AG04450 (cell line): ENCODE results near the gene EFEMP1. TPM values are rescaled to one million over a fixed set of nuclear protein-coding genes. Genes with fewer than 3 reads are reported as not detected.

Experiments used
- CTCF ChIA-PET: fragments of 300-600, 350-600 bp; formaldehyde crosslinking; extraction: SDS; loops from one replicate; lab custom pipeline; 2022; ENCODE audit warnings: antibody characterized with exemption, inconsistent platforms; lab: Charles Lee
- POLR2A ChIA-PET: fragments of 350-600 bp; formaldehyde crosslinking; extraction: SDS; loops from one replicate; lab custom pipeline; 2021; ENCODE audit warnings: antibody characterized with exemption, inconsistent platforms; lab: Yijun Ruan, JAX
- DNase-seq: peaks from one replicate; pipeline ENCODE4 v3.0.0-alpha.2; 2011; ENCODE audit warnings: low read depth, low spot score
- H3K27ac ChIP-seq: one replicate; pipeline ENCODE4 v1.5.1; 2012; ENCODE audit warnings: low read depth, low read length, control low read depth
- H3K27me3 ChIP-seq: one replicate; pipeline ENCODE4 v1.6.0; 2012; ENCODE audit warnings: low read length; ENCODE audit not compliant: control insufficient read depth, insufficient read depth
- H3K4me3 ChIP-seq: 2 replicates; pipeline ENCODE4 v1.5.1; 2011; ENCODE audit warnings: mild to moderate bottlenecking, low read depth, low read length, control low read depth
- H3K9me3 ChIP-seq: 2 replicates; pipeline ENCODE4 v1.5.1; 2012; ENCODE audit warnings: low read length; ENCODE audit not compliant: control insufficient read depth, insufficient read depth
- polyA plus RNA-seq: library from polyadenylated mRNA; depleted of rRNA; stranded (reverse); fragments of >200 nt; gene quantifications from 2 replicates; pipeline ENCODE4 v1.2.3, GENCODE V29; 2011
- TF ChIP-seq, protein P1 (sequence below): IDR thresholded peaks from 2 replicates; pipeline ENCODE4 v1.5.1; 2011; ENCODE audit warnings: low read depth, low read length, control low read depth, inconsistent platforms

The EFEMP1 gene
- polyA plus RNA-seq, 1 experiment, result 423 TPM

DNA sequence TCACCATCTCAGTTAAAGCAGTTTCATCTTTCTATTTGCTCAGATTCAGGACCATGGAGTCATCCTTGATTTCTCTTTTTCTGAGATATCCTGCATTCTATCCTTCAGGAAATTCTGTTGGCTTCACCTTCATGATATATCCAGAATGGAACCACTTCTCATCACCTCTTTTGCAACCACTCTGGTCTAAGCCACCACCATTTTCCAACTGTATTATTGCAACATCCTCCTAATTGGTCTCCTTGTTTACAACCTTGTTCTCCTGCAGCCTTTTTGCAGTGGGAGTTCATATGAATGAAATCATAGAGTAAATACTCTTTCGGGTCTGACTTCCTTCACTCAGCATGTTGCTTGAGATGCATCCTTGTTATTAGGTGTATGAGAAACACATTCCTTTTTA lies 3.4 kb upstream of the EFEMP1 start:
- TF ChIP-seq, protein P1, sequence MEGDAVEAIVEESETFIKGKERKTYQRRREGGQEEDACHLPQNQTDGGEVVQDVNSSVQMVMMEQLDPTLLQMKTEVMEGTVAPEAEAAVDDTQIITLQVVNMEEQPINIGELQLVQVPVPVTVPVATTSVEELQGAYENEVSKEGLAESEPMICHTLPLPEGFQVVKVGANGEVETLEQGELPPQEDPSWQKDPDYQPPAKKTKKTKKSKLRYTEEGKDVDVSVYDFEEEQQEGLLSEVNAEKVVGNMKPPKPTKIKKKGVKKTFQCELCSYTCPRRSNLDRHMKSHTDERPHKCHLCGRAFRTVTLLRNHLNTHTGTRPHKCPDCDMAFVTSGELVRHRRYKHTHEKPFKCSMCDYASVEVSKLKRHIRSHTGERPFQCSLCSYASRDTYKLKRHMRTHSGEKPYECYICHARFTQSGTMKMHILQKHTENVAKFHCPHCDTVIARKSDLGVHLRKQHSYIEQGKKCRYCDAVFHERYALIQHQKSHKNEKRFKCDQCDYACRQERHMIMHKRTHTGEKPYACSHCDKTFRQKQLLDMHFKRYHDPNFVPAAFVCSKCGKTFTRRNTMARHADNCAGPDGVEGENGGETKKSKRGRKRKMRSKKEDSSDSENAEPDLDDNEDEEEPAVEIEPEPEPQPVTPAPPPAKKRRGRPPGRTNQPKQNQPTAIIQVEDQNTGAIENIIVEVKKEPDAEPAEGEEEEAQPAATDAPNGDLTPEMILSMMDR, result no peak
- Histone ChIP-seq H3K27me3 (no peaks in the 10 kb centered on the region), H3K9me3 (no peaks in the 10 kb centered on the region), H3K27ac (no peak overlapping the region), H3K4me3 (no peak overlapping the region)
- ChIA-PET CTCF (no interaction called here), POLR2A (no interaction called here)
- no peak for DNase-seq

DNA sequence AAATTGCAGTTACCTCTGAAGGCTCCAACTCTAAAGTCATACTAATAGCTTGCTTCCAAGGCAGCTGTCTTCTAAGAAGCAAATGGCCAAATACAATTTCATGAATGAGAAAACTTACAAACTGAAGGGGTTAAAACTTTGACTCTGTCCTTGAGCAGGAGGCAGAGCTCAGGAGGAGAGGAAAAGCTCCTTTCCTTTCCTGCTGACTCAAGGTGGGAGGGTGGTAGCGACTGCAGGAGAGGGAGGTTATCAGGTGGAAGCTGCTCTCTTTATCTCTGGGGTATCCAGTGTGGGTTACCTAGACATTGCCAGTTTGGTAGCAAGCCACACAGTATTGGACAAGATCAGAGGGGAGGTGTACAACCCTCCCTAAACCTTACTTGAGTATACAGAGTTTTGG lies 2.7 kb upstream of the EFEMP1 start:
- POLR2A ChIA-PET, result no interaction called here
- no peak for DNase-seq
- CTCF ChIA-PET, result interaction anchor here (1.1 to 1.2 kb wide), 3 partner anchors 31 to 208 kb away, joined by 3 to 6 read pairs (median 3); no protein-coding TSS in a partner anchor

DNA sequence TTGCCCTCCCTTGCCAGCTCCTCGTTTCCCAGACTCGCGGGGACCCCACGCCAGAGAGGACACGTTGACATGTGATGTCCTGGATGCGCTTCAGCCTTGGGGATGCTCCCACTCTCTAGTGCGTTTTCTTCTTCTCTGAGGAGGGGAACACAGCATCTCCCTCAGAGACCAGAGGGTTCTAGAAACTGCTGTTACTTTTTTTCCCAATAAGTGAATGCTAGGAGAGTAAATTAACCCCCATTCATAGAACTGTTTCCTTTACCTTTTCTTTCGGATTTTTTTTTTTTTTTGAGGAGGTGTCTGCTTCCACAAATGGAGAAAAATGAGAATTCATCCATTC lies 370 bp upstream of the EFEMP1 start:
- DNase-seq, result no peak
- ChIA-PET CTCF (interaction anchor here (0.7 to 1.2 kb wide), 3 partner anchors 37 to 155 kb away, joined by 3 to 4 read pairs (median 3); no protein-coding TSS in a partner anchor), POLR2A (interaction anchor here (0.7 to 1.1 kb wide), 3 partner anchors 24 to 81 kb away, joined by 3 to 4 read pairs (median 4); no protein-coding TSS in a partner anchor)
- Histone ChIP-seq H3K9me3 (no peaks in the 10 kb centered on the region), H3K4me3 (peak overlapping the region; percentile 86), H3K27me3 (no peaks in the 10 kb centered on the region), H3K27ac (no peak overlapping the region)
- TF ChIP-seq, protein P1, result no peak

More for the DNA sequence above, 2.7 kb upstream of the EFEMP1 start:
- Histone ChIP-seq H3K27me3 (no peaks in the 10 kb centered on the region), H3K9me3 (no peaks in the 10 kb centered on the region), H3K27ac (no peak overlapping the region), H3K4me3 (no peak overlapping the region)
- TF ChIP-seq, protein P1, result no peak

DNA sequence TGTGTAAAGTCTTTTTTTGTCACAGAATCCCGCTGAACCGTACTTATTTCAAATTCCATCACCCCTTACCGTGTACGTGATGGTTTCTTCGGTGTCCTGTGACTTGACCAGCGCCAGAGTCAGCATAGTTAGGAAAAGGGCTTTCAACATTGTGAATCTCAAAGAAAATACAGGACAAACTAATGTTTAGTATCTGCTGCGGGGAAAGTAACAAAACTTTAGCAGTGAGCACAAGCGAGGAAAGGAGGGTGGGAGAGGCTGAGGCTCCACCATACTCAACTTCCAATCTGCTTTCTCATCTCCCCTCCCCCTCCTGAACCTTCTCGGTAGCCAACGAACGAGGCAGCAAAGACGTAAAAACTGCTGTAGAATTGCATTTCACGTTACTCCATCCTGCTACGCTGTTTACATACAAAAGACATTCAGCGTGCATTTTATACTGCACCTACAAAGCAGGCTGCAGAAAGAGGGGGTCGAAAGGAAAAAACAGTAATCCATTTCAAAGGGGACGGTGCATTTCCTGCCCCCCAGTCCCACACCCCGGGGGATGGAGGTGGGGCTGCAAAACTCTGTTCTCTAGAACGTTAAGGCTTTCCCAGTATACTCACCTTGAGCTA lies 1.2 kb downstream of the EFEMP1 start:
- Histone ChIP-seq H3K4me3 (peak overlapping the region; percentile 86), H3K27me3 (no peaks in the 10 kb centered on the region), H3K27ac (no peak overlapping the region), H3K9me3 (no peaks in the 10 kb centered on the region)
- DNase-seq, result no peak
- ChIA-PET POLR2A (interaction anchor here (1.1 kb wide), 1 partner anchor 60 kb away, joined by 3 read pairs; no protein-coding TSS in a partner anchor), CTCF (interaction anchor here (0.8 to 1.2 kb wide), 4 partner anchors 10 to 151 kb away, joined by 3 to 7 read pairs (median 4); no protein-coding TSS in a partner anchor)
- TF ChIP-seq, protein P1, result no peak

DNA sequence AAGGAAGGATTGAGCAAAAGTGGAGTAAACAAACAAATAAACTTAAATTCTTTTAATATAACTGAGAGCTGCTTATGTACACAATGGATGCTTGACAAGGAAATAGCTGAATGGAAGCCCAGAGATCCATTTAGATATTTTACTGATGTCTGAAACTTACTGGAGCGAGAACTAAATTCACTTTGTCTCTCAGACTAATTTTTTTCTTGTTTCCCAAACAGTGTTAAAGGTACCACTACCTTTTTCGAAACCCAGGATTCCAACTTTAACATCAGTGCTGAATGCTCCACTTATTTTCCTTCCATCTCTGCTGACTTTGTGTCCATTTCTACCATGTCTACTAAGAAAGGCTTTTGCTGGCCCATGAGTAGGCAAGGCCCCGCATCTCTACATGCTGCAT lies 4.0 kb downstream of the EFEMP1 start:
- H3K4me3 ChIP-seq, result no peak overlapping the region
- TF ChIP-seq, protein P1, result no peak
- ChIA-PET POLR2A (no interaction called here), CTCF (interaction anchor here (0.9 to 1.0 kb wide), 2 partner anchors 148 to 201 kb away, joined by 3 to 4 read pairs; no protein-coding TSS in a partner anchor)
- H3K9me3 ChIP-seq, result no peaks in the 10 kb centered on the region
- no peak overlapping the region for H3K27ac ChIP-seq
- no peaks in the 10 kb centered on the region for H3K27me3 ChIP-seq
- no peak for DNase-seq
